GM18858 (cell line): ENCODE measurements around the gene PCDHGA1.

Experiments
- ATAC-seq: cut with Tn5 transposase; IDR thresholded peaks from one replicate; pipeline ENCODE4 v1.9.1; 2021; ENCODE audit not compliant: unreplicated experiment

Gene PCDHGA1

GRCh38 chr5:141528291-141528984, 198.1 kb downstream of the PCDHGA1 start:
- no peak for ATAC-seq

GRCh38 chr5:141529002-141529401, 198.7 kb downstream of the PCDHGA1 start:
- ATAC-seq, result peak; percentile 50

GRCh38 chr5:141529873-141530272, 199.6 kb downstream of the PCDHGA1 start:
- peak; percentile 50 for ATAC-seq

GRCh38 chr5:141532726-141533125, 202.4 kb downstream of the PCDHGA1 start:
- no peak for ATAC-seq

GRCh38 chr5:141533897-141534296, 203.6 kb downstream of the PCDHGA1 start:
- no peak for ATAC-seq

- ATAC-seq, result no peak
Observed at GRCh38 chr5:141534492-141535213, 204.3 kb downstream of the PCDHGA1 start.

GRCh38 chr5:141543053-141543452, 212.7 kb downstream of the PCDHGA1 start:
- ATAC-seq, result no peak

GRCh38 chr5:141547488-141547887, 217.2 kb downstream of the PCDHGA1 start:
- no peak for ATAC-seq

GRCh38 chr5:141547921-141548320, 217.6 kb downstream of the PCDHGA1 start:
- ATAC-seq, result no peak

GRCh38 chr5:141557681-141558136, 227.4 kb downstream of the PCDHGA1 start:
- peak; percentile 76 for ATAC-seq

- ATAC-seq, result no peak
Observed at GRCh38 chr5:141558150-141558549, 227.8 kb downstream of the PCDHGA1 start.

- no peak for ATAC-seq
Observed at GRCh38 chr5:141559461-141559860, 229.1 kb downstream of the PCDHGA1 start.

GRCh38 chr5:141560151-141560550, 229.8 kb downstream of the PCDHGA1 start:
- no peak for ATAC-seq

GRCh38 chr5:141560725-141561483, 230.6 kb downstream of the PCDHGA1 start:
- ATAC-seq, result no peak
